Transverse colon (tissue), 4 donors: ENCODE data around the gene TMEM144.

ENCODE experiments used
- POLR2A ChIP-seq: fragments of 450-650 bp; IDR thresholded peaks from one replicate; pipeline ENCODE4 v1.6.1; 2016; ENCODE audit warnings: antibody characterized with exemption, mild to moderate bottlenecking, moderate library complexity
- POLR2AphosphoS5 ChIP-seq, 3 donors: sonication (generic); formaldehyde crosslinking; IDR thresholded peaks; one replicate each; pipeline ENCODE4 v1.6.1; 2016; ENCODE audit warnings: antibody characterized with exemption in 3 of 3
- TF ChIP-seq, protein P1 (sequence below), 5 experiments: fragments of 200-600 bp in 3 of 5; fragments of 450-650 bp in 2 of 5; sonication (generic) in 3 of 5; IDR thresholded peaks; 1 replicate in 2 of 5; 2 replicates in 3 of 5; pipeline ENCODE4 v1.5.1; 2016 to 2017; ENCODE audit warnings: antibody characterized with exemption in 5 of 5, inconsistent platforms in 3 of 5, mild to moderate bottlenecking in 2 of 5, moderate library complexity in 1 of 5

DNA sequence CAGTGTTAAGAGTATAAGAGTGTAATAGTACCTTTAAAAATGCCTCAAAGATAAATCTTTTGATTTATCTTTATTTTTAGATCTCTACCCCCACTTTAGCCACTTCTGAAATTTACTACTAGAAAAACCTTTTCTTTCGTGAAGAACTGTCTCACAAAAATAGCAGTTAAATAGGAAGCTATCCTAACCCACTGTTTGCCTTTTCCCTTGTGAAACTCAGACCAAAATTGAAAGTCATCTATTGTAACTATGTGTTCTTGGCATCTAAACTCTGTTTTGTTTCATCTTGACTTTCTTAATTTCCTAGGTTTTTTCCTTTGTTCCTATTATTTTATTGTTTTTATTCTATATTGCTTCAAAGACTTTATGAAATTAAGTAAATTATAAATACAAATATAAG lies 7.8 kb upstream of the TMEM144 start:
- TF ChIP-seq, protein P1, sequence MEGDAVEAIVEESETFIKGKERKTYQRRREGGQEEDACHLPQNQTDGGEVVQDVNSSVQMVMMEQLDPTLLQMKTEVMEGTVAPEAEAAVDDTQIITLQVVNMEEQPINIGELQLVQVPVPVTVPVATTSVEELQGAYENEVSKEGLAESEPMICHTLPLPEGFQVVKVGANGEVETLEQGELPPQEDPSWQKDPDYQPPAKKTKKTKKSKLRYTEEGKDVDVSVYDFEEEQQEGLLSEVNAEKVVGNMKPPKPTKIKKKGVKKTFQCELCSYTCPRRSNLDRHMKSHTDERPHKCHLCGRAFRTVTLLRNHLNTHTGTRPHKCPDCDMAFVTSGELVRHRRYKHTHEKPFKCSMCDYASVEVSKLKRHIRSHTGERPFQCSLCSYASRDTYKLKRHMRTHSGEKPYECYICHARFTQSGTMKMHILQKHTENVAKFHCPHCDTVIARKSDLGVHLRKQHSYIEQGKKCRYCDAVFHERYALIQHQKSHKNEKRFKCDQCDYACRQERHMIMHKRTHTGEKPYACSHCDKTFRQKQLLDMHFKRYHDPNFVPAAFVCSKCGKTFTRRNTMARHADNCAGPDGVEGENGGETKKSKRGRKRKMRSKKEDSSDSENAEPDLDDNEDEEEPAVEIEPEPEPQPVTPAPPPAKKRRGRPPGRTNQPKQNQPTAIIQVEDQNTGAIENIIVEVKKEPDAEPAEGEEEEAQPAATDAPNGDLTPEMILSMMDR (IDR thresholded peaks at IDR 0.05), result no peak
- TF ChIP-seq POLR2AphosphoS5 (IDR thresholded peaks at IDR 0.05) (no peak), POLR2A (no peak)
